Mucosa of rectum (tissue), 2 donors: Measurements from ENCODE around the gene SETBP1.

Experiments used
- H3K27ac ChIP-seq, 2 donors: one replicate each; pipeline ENCODE4 v1.7.0; 2013; ENCODE audit warnings: inconsistent platforms in 2 of 2, low read depth in 2 of 2, low read length in 2 of 2
- H3K27me3 ChIP-seq, 2 donors: one replicate each; pipeline ENCODE4 v1.7.0; 2013; ENCODE audit warnings: low read length in 2 of 2; ENCODE audit not compliant: control insufficient read depth in 2 of 2, insufficient read depth in 2 of 2
- H3K36me3 ChIP-seq, 2 donors: one replicate each; pipeline ENCODE4 v1.7.0; 2013; ENCODE audit warnings: low read length in 2 of 2; ENCODE audit not compliant: control insufficient read depth in 2 of 2, insufficient read depth in 2 of 2
- H3K4me1 ChIP-seq, 2 donors: one replicate each; pipeline ENCODE4 v1.7.0; 2013; ENCODE audit warnings: low read length in 2 of 2, mild to moderate bottlenecking in 1 of 2; ENCODE audit not compliant: control insufficient read depth in 2 of 2, insufficient read depth in 2 of 2
- H3K4me3 ChIP-seq, 2 donors: one replicate each; pipeline ENCODE4 v1.7.0; 2013; ENCODE audit warnings: low read length in 2 of 2
- H3K9ac ChIP-seq, 2 donors: one replicate each; pipeline ENCODE4 v1.7.0; 2013; ENCODE audit warnings: low read length in 2 of 2, low read depth in 1 of 2, mild to moderate bottlenecking in 1 of 2
- H3K9me3 ChIP-seq, 2 donors: one replicate each; pipeline ENCODE4 v1.7.0; 2013; ENCODE audit warnings: low read length in 2 of 2; ENCODE audit not compliant: control insufficient read depth in 2 of 2
- donor health status: healthy.
- donor health status: Normal muscosa, but diverticular disease.

SETBP1 gene

DNA sequence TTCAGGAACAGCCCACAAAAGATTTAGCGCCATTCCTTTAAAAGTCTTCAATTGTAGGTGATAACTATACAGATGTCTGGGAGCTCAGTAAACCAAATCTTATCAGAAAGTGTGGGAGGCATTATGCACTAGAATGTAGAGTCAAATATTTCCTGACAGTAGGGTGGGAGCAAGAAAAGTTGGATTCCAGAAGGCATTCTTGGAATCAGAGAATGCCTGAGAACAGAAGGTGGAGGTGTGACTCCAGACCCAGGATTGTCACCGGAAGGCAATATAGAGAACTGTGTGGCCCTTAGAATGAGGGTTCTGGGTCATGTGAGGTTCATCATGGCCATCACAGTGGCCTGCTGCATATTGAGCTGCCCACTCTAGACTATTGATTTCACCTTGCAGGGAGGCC lies 90.0 kb downstream of the SETBP1 start:
- no peaks in the 10 kb centered on the region for H3K9me3 ChIP-seq
- H3K27me3 ChIP-seq, result no peaks in the 10 kb centered on the region
- H3K36me3 ChIP-seq, result no peaks in the 10 kb centered on the region
- H3K9ac ChIP-seq, result no peak overlapping the region
- H3K27ac ChIP-seq, result no peak overlapping the region
- no peak overlapping the region for H3K4me3 ChIP-seq
- peaks cover 15 to 19% of the 10 kb centered on the region in 2 donors for H3K4me1 ChIP-seq

DNA sequence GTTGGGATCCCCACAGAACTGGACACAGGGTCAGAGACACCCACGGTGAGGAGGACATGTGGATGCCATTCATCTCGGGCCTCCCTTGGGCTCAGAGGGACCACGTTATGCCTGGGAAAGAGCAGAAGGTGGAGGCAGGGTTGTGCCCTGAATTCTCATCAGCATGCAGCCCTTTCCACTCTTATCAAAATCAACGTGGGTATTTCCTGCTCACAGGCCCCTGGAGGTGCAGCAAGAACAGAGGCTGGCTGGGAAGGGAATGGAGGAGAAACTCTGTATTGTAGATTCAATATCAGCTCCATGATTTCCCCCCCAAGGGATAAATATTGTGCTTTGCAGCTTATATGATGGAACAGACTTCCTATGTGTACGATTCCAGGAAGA lies 90.9 kb downstream of the SETBP1 start:
- H3K9ac ChIP-seq, result no peak overlapping the region
- peaks cover 12 to 19% of the 10 kb centered on the region in 2 donors for H3K4me1 ChIP-seq
- H3K27me3 ChIP-seq, result no peaks in the 10 kb centered on the region
- peak overlapping the region; percentile 7 to 38 for H3K27ac ChIP-seq
- H3K36me3 ChIP-seq, result no peaks in the 10 kb centered on the region
- no peak overlapping the region for H3K4me3 ChIP-seq
- H3K9me3 ChIP-seq, result no peaks in the 10 kb centered on the region

DNA sequence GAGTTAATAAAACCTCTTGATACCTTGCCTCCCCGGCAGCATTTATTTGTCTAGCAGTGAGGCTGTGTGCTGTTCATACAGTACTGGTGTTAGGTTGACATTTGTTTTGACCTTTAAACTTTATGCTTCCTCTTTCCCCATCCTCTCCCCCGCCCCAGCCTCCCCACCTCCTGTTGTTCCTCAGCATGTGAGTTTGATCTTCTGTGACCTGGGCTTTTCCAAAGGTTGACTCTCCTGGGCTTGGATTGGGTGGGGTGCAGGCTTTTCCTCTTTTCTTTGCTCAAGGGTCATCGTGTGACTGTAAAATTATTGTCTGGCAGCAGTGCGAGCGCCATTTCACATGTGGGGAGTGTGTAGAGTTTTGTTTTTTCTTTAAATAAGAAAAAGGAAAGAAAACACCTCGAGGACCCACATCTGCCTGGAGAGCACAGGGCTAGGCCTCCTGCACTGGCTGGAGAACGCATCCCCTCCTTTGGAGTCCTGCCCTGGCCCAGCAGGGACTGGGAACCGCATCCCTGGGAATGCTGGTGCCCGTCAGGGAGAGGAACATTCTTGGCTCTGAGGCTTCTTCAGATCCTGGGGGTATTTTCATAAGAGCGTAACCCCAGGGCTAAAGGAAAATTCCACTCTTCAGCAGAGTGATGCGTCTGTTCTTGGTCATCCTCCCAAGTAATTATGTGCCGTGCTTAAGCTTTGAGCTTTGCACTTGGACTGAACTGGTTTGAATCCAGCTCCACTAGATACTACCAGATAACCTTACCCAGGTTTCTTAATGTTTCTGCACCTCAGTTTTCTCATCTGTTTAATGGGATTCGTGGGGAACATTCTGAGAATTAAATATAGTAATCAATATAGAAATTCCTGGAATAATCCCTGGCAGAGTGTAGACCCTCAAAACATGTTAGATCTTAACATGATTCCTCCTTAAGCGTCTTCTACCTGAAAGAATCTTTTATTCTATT lies 91.5 kb downstream of the SETBP1 start:
- Histone ChIP-seq H3K4me3 (no peak overlapping the region), H3K4me1 (peaks cover 12 to 19% of the 10 kb centered on the region in 2 donors), H3K27me3 (no peaks in the 10 kb centered on the region), H3K9ac (no peak overlapping the region), H3K36me3 (no peaks in the 10 kb centered on the region), H3K9me3 (no peaks in the 10 kb centered on the region), H3K27ac (peak overlapping the region; percentile 7 to 38)

DNA sequence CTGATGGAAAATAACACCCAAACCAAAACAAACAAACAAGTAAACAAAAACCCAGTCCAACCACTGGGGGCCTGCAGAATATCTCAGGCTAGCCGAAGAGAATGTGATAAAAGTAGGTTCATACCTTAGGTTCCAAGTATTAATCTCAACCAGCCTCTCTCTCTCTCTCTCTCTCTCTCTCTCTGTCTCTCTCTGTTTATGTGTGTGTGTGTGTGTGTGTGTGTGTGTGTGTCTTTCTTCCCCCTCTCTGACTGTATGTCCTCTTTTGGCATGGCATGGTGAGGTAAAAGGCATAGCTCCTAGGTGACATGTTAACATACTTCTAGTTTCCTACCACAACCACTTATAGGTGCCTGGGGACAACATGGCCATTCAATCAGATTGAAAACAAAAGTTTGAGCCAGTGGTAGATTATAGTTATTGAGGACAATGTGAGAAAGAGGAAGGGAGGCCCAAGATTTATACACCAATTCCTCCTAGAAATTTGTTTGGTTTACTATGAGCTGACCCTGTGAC lies 93.0 kb downstream of the SETBP1 start:
- H3K9me3 ChIP-seq, result no peaks in the 10 kb centered on the region
- no peak overlapping the region for H3K27ac ChIP-seq

DNA sequence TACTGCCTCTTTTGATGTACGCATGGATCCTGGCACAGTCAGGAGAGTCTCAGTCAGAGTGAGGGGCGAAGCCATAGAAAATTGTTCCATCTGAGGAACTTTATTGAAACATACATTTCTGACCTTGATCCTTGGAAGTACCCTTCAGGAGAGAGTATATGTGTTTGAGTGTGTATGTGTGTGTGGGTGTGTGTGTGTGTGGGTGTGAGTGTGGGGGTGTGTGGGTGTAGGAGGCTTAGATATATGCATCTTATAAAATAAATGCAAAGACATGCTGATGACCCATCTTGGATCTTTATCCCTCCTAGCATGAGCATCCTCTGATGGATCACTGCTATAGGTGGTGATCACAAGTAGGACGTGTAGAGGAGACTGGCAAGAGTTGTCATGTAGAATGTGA lies 93.5 kb downstream of the SETBP1 start:
- no peak overlapping the region for H3K9ac ChIP-seq
- H3K9me3 ChIP-seq, result no peaks in the 10 kb centered on the region
- peaks cover 12 to 23% of the 10 kb centered on the region in 2 donors for H3K4me1 ChIP-seq
- no peaks in the 10 kb centered on the region for H3K36me3 ChIP-seq
- H3K27me3 ChIP-seq, result no peaks in the 10 kb centered on the region
- no peak overlapping the region for H3K27ac ChIP-seq
- H3K4me3 ChIP-seq, result no peak overlapping the region

More for the DNA sequence above, 93.0 kb downstream of the SETBP1 start:
- peaks cover 12 to 22% of the 10 kb centered on the region in 2 donors for H3K4me1 ChIP-seq
- no peak overlapping the region for H3K9ac ChIP-seq
- H3K36me3 ChIP-seq, result no peaks in the 10 kb centered on the region
- H3K4me3 ChIP-seq, result no peak overlapping the region
- no peaks in the 10 kb centered on the region for H3K27me3 ChIP-seq

DNA sequence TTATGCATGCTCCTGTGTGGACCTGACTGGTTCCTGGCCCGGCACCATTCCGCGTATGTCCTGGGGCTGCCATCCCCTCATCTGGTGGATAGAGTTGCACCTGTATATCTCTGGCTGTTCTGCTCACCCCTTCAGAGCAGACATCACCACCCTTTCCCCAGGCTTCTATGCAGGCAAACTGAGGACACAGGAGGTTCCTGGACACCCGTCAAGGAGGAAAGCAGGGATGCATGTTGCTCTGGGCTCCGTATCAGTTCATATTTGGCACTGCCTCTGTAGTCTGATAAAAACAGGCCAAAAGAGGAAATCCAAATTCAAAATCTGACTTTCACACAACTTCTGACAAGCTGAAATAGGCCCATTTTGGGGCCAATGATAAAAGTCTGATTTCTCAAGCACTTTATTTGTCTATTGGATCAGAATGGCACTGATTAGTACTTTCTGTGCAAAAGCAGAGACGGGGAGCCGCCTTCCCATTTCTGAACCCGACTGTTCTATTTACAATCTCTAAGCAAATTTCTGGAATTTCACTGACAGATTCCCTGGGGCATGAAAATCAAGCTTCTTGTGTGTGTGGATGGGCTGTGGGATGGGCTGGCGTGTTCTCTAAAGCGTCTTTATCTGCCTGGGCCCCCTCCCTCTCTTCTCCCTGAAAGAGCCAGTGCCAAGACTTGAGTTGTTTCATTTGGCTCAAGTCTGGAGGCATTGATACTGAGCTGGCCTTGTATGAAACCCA lies 96.9 kb downstream of the SETBP1 start:
- Histone ChIP-seq H3K4me3 (no peak overlapping the region), H3K27ac (peak overlapping the region in 1 of 2 donors; percentile 49), H3K4me1 (peaks cover 4 to 11% of the 10 kb centered on the region in 2 donors), H3K9ac (no peak overlapping the region), H3K27me3 (no peaks in the 10 kb centered on the region), H3K9me3 (no peaks in the 10 kb centered on the region), H3K36me3 (no peaks in the 10 kb centered on the region)

DNA sequence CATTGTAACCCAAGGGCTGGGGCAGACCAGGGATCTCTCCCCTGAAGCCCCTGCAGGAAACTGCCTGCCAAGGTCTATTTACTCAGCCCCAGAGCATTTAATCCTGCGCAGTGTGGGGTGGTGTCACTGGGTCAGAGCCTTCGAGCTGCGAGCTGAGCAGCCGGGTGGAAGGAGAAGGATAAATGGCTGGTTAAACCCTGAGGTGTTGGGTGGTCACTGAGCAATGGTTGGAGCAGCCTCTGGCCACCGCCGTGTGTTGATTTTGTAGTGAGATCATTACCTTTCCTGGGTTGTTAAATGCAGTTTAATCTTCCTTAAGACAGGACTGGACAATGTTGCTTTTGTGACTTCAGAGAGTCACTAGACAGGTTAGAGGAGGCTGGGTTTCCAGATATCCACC lies 98.1 kb downstream of the SETBP1 start:
- peaks cover 4 to 11% of the 10 kb centered on the region in 2 donors for H3K4me1 ChIP-seq
- no peaks in the 10 kb centered on the region for H3K27me3 ChIP-seq
- H3K36me3 ChIP-seq, result no peaks in the 10 kb centered on the region
- H3K4me3 ChIP-seq, result no peak overlapping the region
- H3K27ac ChIP-seq, result no peak overlapping the region
- no peak overlapping the region for H3K9ac ChIP-seq
- H3K9me3 ChIP-seq, result no peaks in the 10 kb centered on the region

DNA sequence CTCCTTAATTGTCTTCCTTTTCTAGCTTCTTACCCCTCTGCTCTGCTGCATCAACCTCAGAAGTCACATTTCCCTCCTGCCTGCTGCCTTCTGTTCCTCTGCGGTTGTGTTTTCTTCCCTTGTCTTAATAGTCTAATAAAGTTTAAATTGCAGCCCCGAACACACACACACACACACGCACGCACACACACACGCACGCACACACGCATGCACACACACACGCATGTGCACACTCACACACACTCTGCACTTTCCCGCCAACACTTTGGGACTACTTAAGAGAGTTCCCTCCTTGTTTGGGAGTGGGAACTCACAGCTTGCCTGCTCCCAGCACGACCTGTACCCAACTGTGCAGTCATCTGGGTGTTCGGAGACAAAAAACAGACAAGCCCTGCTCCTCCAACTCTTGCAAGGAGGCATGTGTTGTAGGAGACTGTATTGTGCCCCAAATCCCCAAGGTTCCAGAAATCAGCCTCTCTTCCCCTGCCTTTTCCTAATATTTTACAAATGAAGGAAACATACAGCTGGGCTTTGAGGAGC lies 99.1 kb downstream of the SETBP1 start:
- Histone ChIP-seq H3K36me3 (no peaks in the 10 kb centered on the region), H3K4me3 (no peak overlapping the region), H3K9ac (no peak overlapping the region), H3K27ac (peak overlapping the region in 1 of 2 donors; percentile 27), H3K27me3 (no peaks in the 10 kb centered on the region), H3K9me3 (no peaks in the 10 kb centered on the region), H3K4me1 (peaks cover 4 to 11% of the 10 kb centered on the region in 2 donors)

DNA sequence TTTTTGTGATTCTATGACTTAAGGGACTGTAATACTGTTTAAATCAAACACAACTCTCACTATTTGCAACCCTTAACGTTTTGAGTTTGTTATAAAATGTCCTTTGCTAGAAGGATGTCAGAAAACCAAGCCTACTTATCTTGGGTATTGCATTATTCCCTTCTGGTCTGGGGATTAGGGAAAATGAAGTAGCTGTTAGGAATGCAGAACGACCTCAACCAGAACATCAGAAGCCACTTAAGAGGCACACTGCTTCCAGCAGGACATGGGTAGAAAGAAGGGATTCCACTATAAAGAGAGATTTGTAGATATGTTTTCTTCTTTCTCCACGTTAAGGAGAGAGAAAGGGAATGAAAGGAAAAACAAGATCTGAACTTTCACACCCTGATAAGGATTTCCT lies 101.2 kb downstream of the SETBP1 start:
- H3K9ac ChIP-seq, result no peak overlapping the region
- H3K36me3 ChIP-seq, result no peaks in the 10 kb centered on the region
- peaks cover 4 to 11% of the 10 kb centered on the region in 2 donors for H3K4me1 ChIP-seq
- H3K9me3 ChIP-seq, result no peaks in the 10 kb centered on the region
- H3K27me3 ChIP-seq, result no peaks in the 10 kb centered on the region
- H3K4me3 ChIP-seq, result no peak overlapping the region
- peak overlapping the region in 1 of 2 donors; percentile 10 for H3K27ac ChIP-seq

DNA sequence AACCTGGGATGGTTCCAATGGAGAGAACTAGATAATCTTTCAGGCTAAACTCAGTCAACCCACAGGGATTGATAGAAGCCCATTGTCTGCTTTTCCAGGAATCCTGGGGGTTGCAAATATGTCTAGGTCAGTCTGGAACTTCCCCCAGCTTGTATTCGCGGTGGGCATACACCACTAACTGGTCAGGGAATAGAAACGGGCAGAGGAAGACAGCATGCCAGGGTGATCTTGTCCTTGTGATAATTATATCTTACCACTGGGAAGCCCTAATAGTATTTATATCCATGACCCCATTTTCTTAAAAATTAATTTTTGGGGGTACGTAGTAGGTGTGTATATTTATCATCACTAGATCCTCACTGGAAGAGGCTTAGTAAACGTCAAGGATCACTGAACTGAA lies 101.9 kb downstream of the SETBP1 start:
- no peak overlapping the region for H3K27ac ChIP-seq

More for the DNA sequence above, 101.9 kb downstream of the SETBP1 start:
- H3K9ac ChIP-seq, result no peak overlapping the region
- H3K9me3 ChIP-seq, result no peaks in the 10 kb centered on the region
- no peak overlapping the region for H3K4me3 ChIP-seq
- peaks cover 4 to 11% of the 10 kb centered on the region in 2 donors for H3K4me1 ChIP-seq
- H3K36me3 ChIP-seq, result no peaks in the 10 kb centered on the region
- no peaks in the 10 kb centered on the region for H3K27me3 ChIP-seq
